Measurements from ENCODE around the gene LMBRD1.

The LMBRD1 gene

GRCh38 chr6:69785697-69786096 lies 11.1 kb downstream of the LMBRD1 start:
- no peak for TF ChIP-seq CTCF (IDR thresholded peaks at IDR 0.05; ENCODE audit: insufficient read depth, low read length, poor library complexity, severe bottlenecking)
- H3K27me3 ChIP-seq (replicated peaks; ENCODE audit: control insufficient read depth, insufficient read depth, low read length), result no peaks in the 10 kb centered on the region
- H3K36me3 ChIP-seq (ENCODE audit: control insufficient read depth, insufficient read depth, low read length), result peaks cover 4% of the 10 kb centered on the region; the same call in 1 of the 2 replicates
- DNase-seq (ENCODE audit: extremely low read depth, insufficient read length), result no peak
- no peak overlapping the region for H3K4me3 ChIP-seq (replicated peaks; ENCODE audit: low read depth, low read length)

- TF ChIP-seq CTCF (IDR thresholded peaks at IDR 0.05; ENCODE audit: insufficient read depth, low read length, poor library complexity, severe bottlenecking), result no peak
- Histone ChIP-seq H3K36me3 (ENCODE audit: control insufficient read depth, insufficient read depth, low read length) (peaks cover 5% of the 10 kb centered on the region), H3K4me3 (replicated peaks; ENCODE audit: low read depth, low read length) (no peak overlapping the region), H3K27me3 (replicated peaks; ENCODE audit: control insufficient read depth, insufficient read depth, low read length) (no peaks in the 10 kb centered on the region)
- DNase-seq (ENCODE audit: extremely low read depth, insufficient read length), result no peak
Observed at GRCh38 chr6:69784595-69785377, 12.0 kb downstream of the LMBRD1 start.

- H3K36me3 ChIP-seq (ENCODE audit: control insufficient read depth, insufficient read depth, low read length), result peaks cover 5% of the 10 kb centered on the region
- no peaks in the 10 kb centered on the region for H3K27me3 ChIP-seq (replicated peaks; ENCODE audit: control insufficient read depth, insufficient read depth, low read length)
- H3K4me3 ChIP-seq (replicated peaks; ENCODE audit: low read depth, low read length), result no peak overlapping the region
- TF ChIP-seq CTCF (IDR thresholded peaks at IDR 0.05; ENCODE audit: insufficient read depth, low read length, poor library complexity, severe bottlenecking), result no peak
- DNase-seq (ENCODE audit: extremely low read depth, insufficient read length), result no peak
Observed at GRCh38 chr6:69783108-69783507, 13.7 kb downstream of the LMBRD1 start.

- peaks cover 5% of the 10 kb centered on the region for H3K36me3 ChIP-seq (ENCODE audit: control insufficient read depth, insufficient read depth, low read length)
- no peaks in the 10 kb centered on the region for H3K27me3 ChIP-seq (replicated peaks; ENCODE audit: control insufficient read depth, insufficient read depth, low read length)
- H3K4me3 ChIP-seq (replicated peaks; ENCODE audit: low read depth, low read length), result no peak overlapping the region
- TF ChIP-seq CTCF (IDR thresholded peaks at IDR 0.05; ENCODE audit: insufficient read depth, low read length, poor library complexity, severe bottlenecking), result no peak
- no peak for DNase-seq (ENCODE audit: extremely low read depth, insufficient read length)
Observed at GRCh38 chr6:69780585-69781178, 16.1 kb downstream of the LMBRD1 start.

GRCh38 chr6:69775941-69776340 lies 20.9 kb downstream of the LMBRD1 start:
- no peak for DNase-seq (ENCODE audit: extremely low read depth, insufficient read length)
- TF ChIP-seq CTCF (IDR thresholded peaks at IDR 0.05; ENCODE audit: insufficient read depth, low read length, poor library complexity, severe bottlenecking), result no peak
- no peaks in the 10 kb centered on the region for H3K27me3 ChIP-seq (replicated peaks; ENCODE audit: control insufficient read depth, insufficient read depth, low read length)
- peaks cover 2% of the 10 kb centered on the region for H3K36me3 ChIP-seq (ENCODE audit: control insufficient read depth, insufficient read depth, low read length)
- H3K4me3 ChIP-seq (replicated peaks; ENCODE audit: low read depth, low read length), result no peak overlapping the region
